Measurements from ENCODE around the gene MATCAP1. TPM values are rescaled to one million over a fixed set of nuclear protein-coding genes. Genes with fewer than 3 reads are reported as not detected.

Gene MATCAP1
- total and polyA plus RNA-seq, 2 of the 4 experiments (the other 2 are of a cell fraction): 8.2 to 43.9 TPM

DNA sequence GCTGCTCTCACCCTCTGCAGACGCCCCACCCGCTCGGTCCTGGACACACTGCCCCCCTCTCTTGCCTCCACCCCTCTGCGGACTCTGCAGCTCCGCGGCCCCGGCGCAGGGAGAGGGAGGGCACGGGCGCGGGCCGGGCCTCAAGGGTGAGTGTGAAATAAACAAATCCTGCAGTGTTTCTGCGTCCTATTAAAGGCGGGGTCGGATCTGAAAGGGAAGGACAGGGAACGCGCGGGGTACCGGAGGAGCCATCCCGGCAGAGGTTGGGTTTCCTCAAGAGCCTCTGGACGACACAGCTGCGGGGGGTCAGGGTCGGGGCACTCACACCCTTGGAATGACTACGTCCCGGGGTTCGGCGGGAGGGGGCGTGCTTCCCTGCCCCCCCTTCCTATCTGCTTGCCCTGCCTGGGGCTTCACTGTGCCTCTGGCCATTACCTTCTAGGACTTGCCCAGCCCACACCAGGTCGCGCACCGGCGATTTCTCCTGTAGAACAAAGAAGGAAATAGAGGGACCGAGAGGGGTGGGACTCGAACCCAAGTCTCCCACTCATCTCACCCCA is 19.7 kb downstream of the MATCAP1 start:
- BruUV-seq (replicated peaks): no TSS peak
- POLR2A ChIA-PET (ENCODE audit: unreplicated experiment): no interaction called here
- ATAC-seq (ENCODE audit: low read depth) (peak; percentile 3; the same call in 1 of the 2 replicates), DNase-seq (no peak)
- no peak overlapping the region for H3K14ac ChIP-seq (replicated peaks; ENCODE audit: low read depth, low read length)
- H3K36me3 ChIP-seq (ENCODE audit: control insufficient read depth, insufficient read depth, low read length): peaks cover 3% of the 10 kb centered on the region; the same call in 1 of the 2 replicates
- no peaks in the 10 kb centered on the region for H3K9me3 ChIP-seq (ENCODE audit: control insufficient read depth, insufficient read depth, low read length)
- TF ChIP-seq MAZ (IDR thresholded peaks at IDR 0.05; ENCODE audit: borderline replicate concordance, low read depth, low read length) (no peak), MAFK (IDR thresholded peaks at IDR 0.05; ENCODE audit: low read depth, low read length) (no peak), NFE2L2 (IDR thresholded peaks at IDR 0.05; ENCODE audit: low read depth, low read length) (no peak), RAD21 (IDR thresholded peaks at IDR 0.05; ENCODE audit: low read length) (no peak), SMC3 (IDR thresholded peaks at IDR 0.05; ENCODE audit: low read depth, low read length) (no peak), MXI1 (IDR thresholded peaks at IDR 0.05; ENCODE audit: borderline replicate concordance, low read depth, low read length) (no peak), CHD1 (IDR thresholded peaks at IDR 0.05; ENCODE audit: low read depth, low read length) (no peak), RCOR1 (IDR thresholded peaks at IDR 0.05; ENCODE audit: insufficient replicate concordance, low read length) (no peak), RFX5 (IDR thresholded peaks at IDR 0.05; ENCODE audit: low read depth, low read length) (no peak), POLR2A (IDR thresholded peaks at IDR 0.05; ENCODE audit: low read depth, low read length) (no peak), FOS (IDR thresholded peaks at IDR 0.05; ENCODE audit: low read depth, low read length) (no peak), BHLHE40 (IDR thresholded peaks at IDR 0.05; ENCODE audit: low read depth, low read length) (no peak), CEBPB (IDR thresholded peaks at IDR 0.05; ENCODE audit: low read depth, low read length) (no peak)
- TF ChIP-seq, protein P1, sequence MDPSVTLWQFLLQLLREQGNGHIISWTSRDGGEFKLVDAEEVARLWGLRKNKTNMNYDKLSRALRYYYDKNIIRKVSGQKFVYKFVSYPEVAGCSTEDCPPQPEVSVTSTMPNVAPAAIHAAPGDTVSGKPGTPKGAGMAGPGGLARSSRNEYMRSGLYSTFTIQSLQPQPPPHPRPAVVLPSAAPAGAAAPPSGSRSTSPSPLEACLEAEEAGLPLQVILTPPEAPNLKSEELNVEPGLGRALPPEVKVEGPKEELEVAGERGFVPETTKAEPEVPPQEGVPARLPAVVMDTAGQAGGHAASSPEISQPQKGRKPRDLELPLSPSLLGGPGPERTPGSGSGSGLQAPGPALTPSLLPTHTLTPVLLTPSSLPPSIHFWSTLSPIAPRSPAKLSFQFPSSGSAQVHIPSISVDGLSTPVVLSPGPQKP (IDR thresholded peaks at IDR 0.05; ENCODE audit: borderline replicate concordance, low read depth, low read length): no peak
- TF ChIP-seq, protein P2, sequence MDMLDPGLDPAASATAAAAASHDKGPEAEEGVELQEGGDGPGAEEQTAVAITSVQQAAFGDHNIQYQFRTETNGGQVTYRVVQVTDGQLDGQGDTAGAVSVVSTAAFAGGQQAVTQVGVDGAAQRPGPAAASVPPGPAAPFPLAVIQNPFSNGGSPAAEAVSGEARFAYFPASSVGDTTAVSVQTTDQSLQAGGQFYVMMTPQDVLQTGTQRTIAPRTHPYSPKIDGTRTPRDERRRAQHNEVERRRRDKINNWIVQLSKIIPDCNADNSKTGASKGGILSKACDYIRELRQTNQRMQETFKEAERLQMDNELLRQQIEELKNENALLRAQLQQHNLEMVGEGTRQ (IDR thresholded peaks at IDR 0.05; ENCODE audit: low read depth, low read length): no peak
- TF ChIP-seq, protein P3, sequence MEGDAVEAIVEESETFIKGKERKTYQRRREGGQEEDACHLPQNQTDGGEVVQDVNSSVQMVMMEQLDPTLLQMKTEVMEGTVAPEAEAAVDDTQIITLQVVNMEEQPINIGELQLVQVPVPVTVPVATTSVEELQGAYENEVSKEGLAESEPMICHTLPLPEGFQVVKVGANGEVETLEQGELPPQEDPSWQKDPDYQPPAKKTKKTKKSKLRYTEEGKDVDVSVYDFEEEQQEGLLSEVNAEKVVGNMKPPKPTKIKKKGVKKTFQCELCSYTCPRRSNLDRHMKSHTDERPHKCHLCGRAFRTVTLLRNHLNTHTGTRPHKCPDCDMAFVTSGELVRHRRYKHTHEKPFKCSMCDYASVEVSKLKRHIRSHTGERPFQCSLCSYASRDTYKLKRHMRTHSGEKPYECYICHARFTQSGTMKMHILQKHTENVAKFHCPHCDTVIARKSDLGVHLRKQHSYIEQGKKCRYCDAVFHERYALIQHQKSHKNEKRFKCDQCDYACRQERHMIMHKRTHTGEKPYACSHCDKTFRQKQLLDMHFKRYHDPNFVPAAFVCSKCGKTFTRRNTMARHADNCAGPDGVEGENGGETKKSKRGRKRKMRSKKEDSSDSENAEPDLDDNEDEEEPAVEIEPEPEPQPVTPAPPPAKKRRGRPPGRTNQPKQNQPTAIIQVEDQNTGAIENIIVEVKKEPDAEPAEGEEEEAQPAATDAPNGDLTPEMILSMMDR (conservative IDR thresholded peaks at IDR 0.05; ENCODE audit: low read depth, low read length): no peak
- no peak overlapping the region for H3K18ac ChIP-seq (ENCODE audit: low read depth, low read length)
- CTCF ChIA-PET: interaction anchor here (0.9 kb wide), 1 partner anchor 9 kb away, joined by 3 read pairs; no protein-coding TSS in a partner anchor
- dilution Hi-C loops (cut with HindIII; ENCODE audit: low sequenced_read_pairs, unreplicated experiment) (no loop called here), intact Hi-C loops (cut with micrococcal nuclease) (no loop called here), in situ Hi-C loops (cut with MboI; ENCODE audit: low sequenced_read_pairs) (no loop called here)
- H3K56ac ChIP-seq (ENCODE audit: extremely low read depth, insufficient read depth, low read length): no peak overlapping the region
- H2BK15ac ChIP-seq (ENCODE audit: low read depth, low read length): no peak overlapping the region
- peaks cover 24% of the 10 kb centered on the region; the same call in 1 of the 2 replicates for H3K27me3 ChIP-seq (ENCODE audit: control insufficient read depth, insufficient read depth, low read length)
- no peak overlapping the region for H3K27ac ChIP-seq (ENCODE audit: insufficient read depth, low read length)
- H3K4me2 ChIP-seq (ENCODE audit: low read depth, low read length): peak overlapping the region; percentile 9; the same call in 1 of the 2 replicates
- H2AFZ ChIP-seq (replicated peaks; ENCODE audit: low read length, poor library complexity): peak overlapping the region; percentile 83
- H3K79me1 ChIP-seq (ENCODE audit: low read depth in 1 of 2, low read length in 2 of 2): peaks cover 0 to 19% of the 10 kb centered on the region in 2 experiments; a peak in 2 of 4 replicates
- H2AK9ac ChIP-seq (replicated peaks; ENCODE audit: low read depth, low read length, poor library complexity): peak overlapping the region; percentile 11
- peaks cover 19% of the 10 kb centered on the region for H3K4me1 ChIP-seq (ENCODE audit: control insufficient read depth, insufficient read depth, low read length)
- H2BK120ac ChIP-seq (ENCODE audit: low read depth, low read length): no peak overlapping the region
- no peak overlapping the region for H3K23ac ChIP-seq (ENCODE audit: low read depth, low read length)
- H3K9ac ChIP-seq (ENCODE audit: low read depth, low read length): no peak overlapping the region
- H4K5ac ChIP-seq (ENCODE audit: low read depth, low read length): no peak overlapping the region; the same call in 1 of the 2 replicates
- no peak overlapping the region for H2BK20ac ChIP-seq (ENCODE audit: low read depth, low read length)
- H4K91ac ChIP-seq (ENCODE audit: insufficient read depth, low read depth, low read length): no peak overlapping the region
- H2BK5ac ChIP-seq (ENCODE audit: low read depth, low read length, poor library complexity, severe bottlenecking): no peak overlapping the region
- no peaks in the 10 kb centered on the region for H4K20me1 ChIP-seq (ENCODE audit: insufficient read depth, low read length)
- 13% methylated on average over 14 of the region's 34 CpGs; no CpG with 5 or more reads in 1 of the 2 experiments for WGBS, 2 experiments (ENCODE audit: extremely low coverage in 2 of 2, insufficient read length in 1 of 2)
- 0 out of 2 replicates have a peak, but pooled peaks cover 2% of the 10 kb centered on the region for H3K9me1 ChIP-seq (ENCODE audit: insufficient read depth, low read length)
- no peak overlapping the region for H2AK5ac ChIP-seq (ENCODE audit: low read depth, low read length)
- no peak overlapping the region for H4K8ac ChIP-seq (ENCODE audit: low read depth in 2 of 2, low read length in 2 of 2)
- H3K4ac ChIP-seq (ENCODE audit: low read depth, low read length): no peak overlapping the region
- no peak overlapping the region for H3K4me3 ChIP-seq (ENCODE audit: insufficient read depth, low read depth, low read length)

Measured in IMR-90 (cell line).